Keratinocyte (primary cell): ENCODE results near the gene TJP3. TPM values are rescaled to one million over a fixed set of nuclear protein-coding genes. Genes with fewer than 3 reads are reported as not detected.

Experiments used
- DNase-seq: peaks from one replicate; pipeline ENCODE4 v3.0.0-alpha.2; 2011; ENCODE audit warnings: low read depth, missing footprints, low spot score
- FAIRE-seq: peaks from 2 replicates; lab custom pipeline; 2011; peaks lifted over from hg19 to GRCh38; lab: Jason Lieb, UNC
- H2AFZ ChIP-seq: 2 replicates; pipeline ENCODE4 v1.6.0; 2012; ENCODE audit warnings: low read length, control low read depth, inconsistent platforms; ENCODE audit not compliant: control insufficient read depth
- H3K27ac ChIP-seq: 2 replicates; pipeline ENCODE4 v1.5.1; 2011; ENCODE audit warnings: low read length; ENCODE audit not compliant: control insufficient read depth, insufficient read depth
- H3K27me3 ChIP-seq: 3 replicates; pipeline ENCODE4 v1.6.0; 2011; ENCODE audit warnings: low read length; ENCODE audit not compliant: control insufficient read depth, insufficient read depth; ENCODE audit errors: extremely low read depth
- H3K36me3 ChIP-seq, 2 experiments: 2 replicates in 1 of 2; 3 replicates in 1 of 2; pipeline ENCODE4 v1.5.1; 2011; ENCODE audit warnings: low read length in 2 of 2, mild to moderate bottlenecking in 1 of 2; ENCODE audit not compliant: control insufficient read depth in 2 of 2, insufficient read depth in 2 of 2; ENCODE audit errors: extremely low read depth in 1 of 2
- H3K4me1 ChIP-seq: 3 replicates; pipeline ENCODE4 v1.5.1; 2011; ENCODE audit warnings: low read length; ENCODE audit not compliant: control insufficient read depth, insufficient read depth; ENCODE audit errors: extremely low read depth
- H3K4me2 ChIP-seq: 3 replicates; pipeline ENCODE4 v1.6.0; 2011; ENCODE audit warnings: low read depth, low read length; ENCODE audit not compliant: control insufficient read depth, insufficient read depth; ENCODE audit errors: extremely low read depth
- H3K4me3 ChIP-seq, 3 experiments: fragments of 200-600 bp in 1 of 3; sonication (generic) in 1 of 3; 2 replicates in 2 of 3; 3 replicates in 1 of 3; pipeline ENCODE4 v1.5.1; 2011 to 2016; ENCODE audit warnings: low read length in 3 of 3, mild to moderate bottlenecking in 3 of 3, control low read depth in 2 of 3, inconsistent platforms in 1 of 3, low read depth in 1 of 3, mixed read lengths in 1 of 3, mixed run types in 1 of 3, moderate library complexity in 1 of 3; ENCODE audit not compliant: control insufficient read depth in 2 of 3, insufficient read depth in 2 of 3; ENCODE audit errors: extremely low read depth in 1 of 3
- H3K79me2 ChIP-seq: 2 replicates; pipeline ENCODE4 v1.6.0; 2012; ENCODE audit warnings: low read length; ENCODE audit not compliant: control insufficient read depth, insufficient read depth
- H3K9ac ChIP-seq: 3 replicates; pipeline ENCODE4 v1.6.0; 2011; ENCODE audit warnings: low read length; ENCODE audit not compliant: control insufficient read depth, insufficient read depth; ENCODE audit errors: extremely low read depth
- H3K9me1 ChIP-seq: 3 replicates; pipeline ENCODE4 v1.6.0; 2011; ENCODE audit warnings: low read length; ENCODE audit not compliant: control insufficient read depth, insufficient read depth; ENCODE audit errors: extremely low read depth
- H3K9me3 ChIP-seq: 2 replicates; pipeline ENCODE4 v1.5.1; 2012; ENCODE audit warnings: low read depth, low read length; ENCODE audit not compliant: control insufficient read depth
- H4K20me1 ChIP-seq: 3 replicates; pipeline ENCODE4 v1.6.0; 2011; ENCODE audit warnings: low read length; ENCODE audit not compliant: control insufficient read depth, insufficient read depth; ENCODE audit errors: extremely low read depth
- CTCF ChIP-seq, 3 experiments: IDR thresholded peaks in 1 of 3; conservative IDR thresholded peaks in 1 of 3; optimal IDR thresholded peaks in 1 of 3; 2 replicates in 2 of 3; 3 replicates in 1 of 3; pipeline versions ENCODE3 to v1.5.1; 2011; ENCODE audit warnings: low read length in 3 of 3, mild to moderate bottlenecking in 3 of 3, moderate library complexity in 2 of 3, control low read depth in 1 of 3, inconsistent platforms in 1 of 3; ENCODE audit not compliant: insufficient read depth in 2 of 3; ENCODE audit errors: extremely low read depth in 1 of 3
- EZH2 ChIP-seq: IDR thresholded peaks from one replicate; pipeline ENCODE4 v1.6.1; 2012; ENCODE audit warnings: inconsistent platforms, mild to moderate bottlenecking, low read length, moderate library complexity
- dilution Hi-C: fragments of 300-500 bp; cut with MboI; formaldehyde crosslinking; loops from one replicate; pipeline ENCODE4 v1.7.0; 2020; ENCODE audit warnings: low sequenced_read_pairs; ENCODE audit not compliant: extremely low pct_ligation_motif_present
- polyA plus RNA-seq, 5 experiments: library from polyadenylated mRNA; depleted of rRNA in 3 of 5; stranded (reverse) in 3 of 5; stranded (forward) in 1 of 5; unstranded in 1 of 5; fragments of >200 nt; gene quantifications; 1 replicate in 1 of 5; 2 replicates in 3 of 5; 3 replicates in 1 of 5; pipeline versions ENCODE4 v1.2.1 to v1.2.3, GENCODE V29; 2011 to 2012; ENCODE audit warnings: missing spikeins in 2 of 5, low read depth in 1 of 5, low replicate concordance in 1 of 5

TJP3 gene
- polyA plus RNA-seq, 1 donor (not counting 4 experiments of a cell fraction or from before 2014, with no cell fraction given), result 0.08 TPM

GRCh38 chr19:3746371-3747056 is 38.3 kb downstream of the TJP3 start:
- Histone ChIP-seq H3K27ac (no peak overlapping the region), H3K4me2 (no peak overlapping the region), H3K9ac (no peak overlapping the region), H3K4me3 (no peak overlapping the region), H3K36me3 (peaks cover 3 to 7% of the 10 kb centered on the region in 2 experiments), H3K79me2 (no peaks in the 10 kb centered on the region), H4K20me1 (no peaks in the 10 kb centered on the region), H3K27me3 (no peaks in the 10 kb centered on the region), H3K9me3 (no peaks in the 10 kb centered on the region), H3K4me1 (no peaks in the 10 kb centered on the region), H2AFZ (no peak overlapping the region), H3K9me1 (peaks cover 2% of the 10 kb centered on the region)
- TF ChIP-seq CTCF (optimal IDR thresholded peaks at IDR 0.05 in 1 of 3, IDR thresholded peaks at IDR 0.05 in 1 of 3, conservative IDR thresholded peaks at IDR 0.05 in 1 of 3; ENCODE audit: extremely low read depth in 1 of 3, insufficient read depth in 2 of 3, low read length in 3 of 3) (no peak), EZH2 (no peak)
- FAIRE-seq (no peak), DNase-seq (no peak)
- dilution Hi-C loops, result no loop called here

- no peaks in the 10 kb centered on the region for H3K79me2 ChIP-seq
- FAIRE-seq, result no peak
- no peak overlapping the region for H3K27ac ChIP-seq
- H3K4me1 ChIP-seq, result no peaks in the 10 kb centered on the region
- no peaks in the 10 kb centered on the region for H3K27me3 ChIP-seq
- TF ChIP-seq EZH2 (no peak), CTCF (optimal IDR thresholded peaks at IDR 0.05 in 1 of 3, IDR thresholded peaks at IDR 0.05 in 1 of 3, conservative IDR thresholded peaks at IDR 0.05 in 1 of 3; ENCODE audit: extremely low read depth in 1 of 3, insufficient read depth in 2 of 3, low read length in 3 of 3) (no peak)
- H3K4me3 ChIP-seq, result no peak overlapping the region
- H3K9me1 ChIP-seq, result no peaks in the 10 kb centered on the region
- no peak overlapping the region for H3K4me2 ChIP-seq
- no peak overlapping the region for H3K9ac ChIP-seq
- H2AFZ ChIP-seq, result no peak overlapping the region
- no peak for DNase-seq
- H3K9me3 ChIP-seq, result no peaks in the 10 kb centered on the region
- no peaks in the 10 kb centered on the region for H4K20me1 ChIP-seq
- peaks cover 3 to 10% of the 10 kb centered on the region in 2 experiments for H3K36me3 ChIP-seq
- dilution Hi-C loops, result no loop called here
Measured at GRCh38 chr19:3748965-3749364, 40.8 kb downstream of the TJP3 start.
